Heart left ventricle (tissue), 16 donors: ENCODE data around the gene OCIAD2. TPM values are rescaled to one million over a fixed set of nuclear protein-coding genes. Genes with fewer than 3 reads are reported as not detected.

Experiments used
- ATAC-seq, 4 donors: fragments of 200-7000 bp; cut with Tn5 transposase; one replicate each; pipeline ENCODE4 v1.9.1; 2020 to 2022; ENCODE audit warnings: moderate library complexity in 4 of 4, mild to moderate bottlenecking in 3 of 4, moderate number of reproducible peaks in 1 of 4
- DNase-seq, 5 donors: peaks; one replicate each; pipeline ENCODE4 v3.0.0-alpha.2; 2020
- H3K27ac ChIP-seq, 12 donors: fragments of 200-600 bp; sonication (generic) in 4 of 12; one replicate each; pipeline versions ENCODE4 v1.5.0 to v1.8.0; 2016 to 2022; ENCODE audit warnings: mild to moderate bottlenecking in 2 of 12
- H3K27me3 ChIP-seq, 9 donors: fragments of 200-600 bp; sonication (generic) in 2 of 9; one replicate each; pipeline versions ENCODE4 v1.5.1 to v1.8.0; 2016 to 2022; ENCODE audit warnings: mild to moderate bottlenecking in 3 of 9
- H3K36me3 ChIP-seq, 9 donors: fragments of 200-600 bp; sonication (generic) in 2 of 9; one replicate each; pipeline versions ENCODE4 v1.5.0 to v1.8.0; 2018 to 2022; ENCODE audit warnings: mild to moderate bottlenecking in 2 of 9
- H3K4me1 ChIP-seq, 12 donors: fragments of 200-600 bp; sonication (generic) in 4 of 12; one replicate each; pipeline versions ENCODE4 v1.5.0 to v1.8.0; 2016 to 2022; ENCODE audit warnings: mild to moderate bottlenecking in 3 of 12
- H3K4me3 ChIP-seq, 12 donors: fragments of 200-600 bp; sonication (generic) in 4 of 12; one replicate each; pipeline versions ENCODE4 v1.5.0 to v1.8.0; 2017 to 2022; ENCODE audit warnings: mild to moderate bottlenecking in 9 of 12, moderate library complexity in 4 of 12
- H3K9me3 ChIP-seq, 12 donors: fragments of 200-600 bp; sonication (generic) in 4 of 12; one replicate each; pipeline versions ENCODE4 v1.5.0 to v1.8.0; 2016 to 2022; ENCODE audit warnings: mild to moderate bottlenecking in 1 of 12
- CTCF ChIP-seq, 12 donors: fragments of 200-600 bp; sonication (generic) in 4 of 12; IDR thresholded peaks; one replicate each; pipeline versions ENCODE4 v1.5.0 to v1.8.0; 2018 to 2022; ENCODE audit warnings: antibody characterized with exemption in 12 of 12, mild to moderate bottlenecking in 5 of 12
- POLR2A ChIP-seq, 2 donors: fragments of 450-650 bp; IDR thresholded peaks; one replicate each; pipeline ENCODE4 v1.6.1; 2017; ENCODE audit warnings: antibody characterized with exemption in 2 of 2, mild to moderate bottlenecking in 2 of 2, moderate library complexity in 2 of 2
- WGBS, 4 donors: extraction: QIAGEN DNeasy Blood & Tissue Kit in 2 of 4; methylation state at CpG; one replicate each; pipeline versions ENCODE4 v1.1.5 to v1.1.7; 2013 to 2018; 5-methylcytosine and 5-hydroxymethylcytosine counted together
- intact Hi-C, 10 donors: fragments of 100-400 bp; cut with DNase I; formaldehyde crosslinking; loops; one replicate each; pipeline versions ENCODE4 v1.11.1 to v1.14.2; 2022
- polyA plus RNA-seq, 2 donors: library from polyadenylated mRNA; stranded (reverse); fragments of 200-250 nt; gene quantifications; one replicate each; pipeline ENCODE4 v1.2.3, GENCODE V29; 2013
- total RNA-seq, 9 donors: library from RNA; depleted of rRNA in 2 of 9; stranded (reverse); fragments of >200 nt in 2 of 9; fragmentation: NEBNext Ultra II Directional in 3 of 9; extraction: Animal tissue kit (Norgen Biotek cat#: 25700) in 3 of 9; gene quantifications; one replicate each; pipeline versions ENCODE4 v1.1.0 to v1.2.4, GENCODE V29; 2016 to 2023
- donor health status: ischemic (EF 13 %, LVEDD 7.1; RV severe dilation, severe dysfunction).
- donor health status: healthy with polysubstance abuse.
- donor health status: DM: no; HTN: yes; CAD: no.
- donor health status: DM: no; HTN: no; CAD: no.
- donor health status: ischemic (EF 25% LVEDD 6.9; RV normal size, moderate dysfunction).
- donor health status: ischemic (EF 25% LVEDD 5.7; RV mildly dilated, moderate dysfunction).
- donor health status: healthy.
- donor health status: DM: yes; HTN: yes; CAD: no.
- donor health status: ischemic (EF 35%, LVEDD 5.7; RV mildly dilated, moderate dysfunction).
- donor health status: nonischemic (EF 11% LVEDD 7.7; RV severe dilation, severe dysfunction).
- donor health status: DM: yes; HTN: yes; CAD: no.
- donor health status: PGD.
- donor health status: ischemic (EF 29% LVEDD 5.4; RV normal size, mild dysfunction).
- donor health status: nonischemic (EF 23%, LVEDD 6.1; RV moderate dilation, normal function).

OCIAD2 gene
- total and polyA plus RNA-seq, 11 donors: 14.4 to 47.9 (median 22.7) TPM

- intact Hi-C loops: loop anchor here in 2 of 10 donors (5.0 to 10.0 kb wide), 3 partner anchors 45 to 132 kb away; partner anchors contain the start of gene FRYL (in 1 of the 2)
- DNase-seq (peak in 1 of 5 donors; percentile 37), ATAC-seq (peak in 2 of 4 donors; percentile 48 to 71)
- Histone ChIP-seq H3K27ac (no peak overlapping the region), H3K36me3 (no peaks in the 10 kb centered on the region), H3K27me3 (no peaks in the 10 kb centered on the region), H3K9me3 (no peaks in the 10 kb centered on the region), H3K4me3 (no peak overlapping the region), H3K4me1 (peaks cover 0 to 18% (median 4%) of the 10 kb centered on the region in 12 donors)
- WGBS, 4 donors: 79 to 84% (median 82%) methylated on average over 3 of the region's 3 CpGs
- TF ChIP-seq POLR2A (IDR thresholded peaks at IDR 0.05): no peak
- TF ChIP-seq CTCF (IDR thresholded peaks at IDR 0.05): no peak
These were observed 3.1 kb upstream of the OCIAD2 start for GRCh38 chr4:48909697-48910096.

- no peaks in the 10 kb centered on the region for H3K9me3 ChIP-seq
- peaks cover 0 to 18% (median 4%) of the 10 kb centered on the region in 12 donors for H3K4me1 ChIP-seq
- H3K27me3 ChIP-seq: no peaks in the 10 kb centered on the region
- H3K27ac ChIP-seq: no peak overlapping the region
- intact Hi-C loops: loop anchor here in 2 of 10 donors (5.0 to 10.0 kb wide), 3 partner anchors 46 to 131 kb away; partner anchors contain the start of gene FRYL (in 1 of the 2)
- no peak for DNase-seq
- ATAC-seq: no peak
- H3K36me3 ChIP-seq: peaks cover 0 to 7% (median 0%) of the 10 kb centered on the region in 9 donors
- TF ChIP-seq CTCF (IDR thresholded peaks at IDR 0.05): no peak
- TF ChIP-seq POLR2A (IDR thresholded peaks at IDR 0.05): no peak
- H3K4me3 ChIP-seq: no peak overlapping the region
These were observed 2.1 kb upstream of the OCIAD2 start for GRCh38 chr4:48908687-48909086.

- DNase-seq (no peak), ATAC-seq (no peak)
- Histone ChIP-seq H3K9me3 (no peaks in the 10 kb centered on the region), H3K4me1 (peaks cover 0 to 18% (median 4%) of the 10 kb centered on the region in 12 donors), H3K27me3 (no peaks in the 10 kb centered on the region), H3K4me3 (no peak overlapping the region), H3K27ac (no peak overlapping the region), H3K36me3 (peaks cover 0 to 9% (median 0%) of the 10 kb centered on the region in 9 donors)
- TF ChIP-seq CTCF (IDR thresholded peaks at IDR 0.05) (no peak), POLR2A (IDR thresholded peaks at IDR 0.05) (no peak)
- intact Hi-C loops: loop anchor here in 2 of 10 donors (5.0 to 10.0 kb wide), 3 partner anchors 47 to 131 kb away; partner anchors contain the start of gene FRYL (in 1 of the 2)
- WGBS, 4 donors: 87 to 92% (median 90%) methylated on average over 7 of the region's 7 CpGs
These were observed 1.3 kb upstream of the OCIAD2 start for GRCh38 chr4:48907706-48908477.

GRCh38 chr4:48905363-48906015 lies 1.1 kb downstream of the OCIAD2 start:
- Histone ChIP-seq H3K9me3 (no peaks in the 10 kb centered on the region), H3K4me1 (peaks cover 0 to 18% (median 4%) of the 10 kb centered on the region in 12 donors), H3K27me3 (no peaks in the 10 kb centered on the region), H3K27ac (no peak overlapping the region), H3K36me3 (peaks cover 0 to 15% (median 0%) of the 10 kb centered on the region in 9 donors), H3K4me3 (peak overlapping the region in 9 of 12 donors; percentile 62 to 84 (median 71))
- intact Hi-C loops: loop anchor here in 2 of 10 donors (5.0 to 10.0 kb wide), 3 partner anchors 49 to 128 kb away; partner anchors contain the start of gene FRYL (in 1 of the 2)
- 81 to 83% (median 81%) methylated on average over 9 of the region's 9 CpGs for WGBS, 4 donors
- ATAC-seq (no peak), DNase-seq (no peak)
- TF ChIP-seq POLR2A (IDR thresholded peaks at IDR 0.05) (no peak), CTCF (IDR thresholded peaks at IDR 0.05) (no peak)
